Hepatic stellate cell (primary cell): ENCODE measurements around the gene ADCY5.

Source experiments
- DNase-seq: peaks from one replicate; pipeline ENCODE4 v3.0.0; 2011; ENCODE audit warnings: low spot score

ADCY5 gene

GRCh38 chr3:123406598-123406997 lies 42.3 kb downstream of the ADCY5 start:
- no peak for DNase-seq

- no peak for DNase-seq
Observed at GRCh38 chr3:123405936-123406510, 42.9 kb downstream of the ADCY5 start.

GRCh38 chr3:123405021-123405420 lies 43.9 kb downstream of the ADCY5 start:
- no peak for DNase-seq

GRCh38 chr3:123404391-123404790 lies 44.5 kb downstream of the ADCY5 start:
- DNase-seq, result no peak

GRCh38 chr3:123401836-123402530 lies 46.9 kb downstream of the ADCY5 start:
- DNase-seq, result no peak

- DNase-seq, result no peak
Observed at GRCh38 chr3:123400169-123400568, 48.7 kb downstream of the ADCY5 start.

GRCh38 chr3:123399653-123400052 lies 49.2 kb downstream of the ADCY5 start:
- DNase-seq, result no peak

- DNase-seq, result no peak
Observed at GRCh38 chr3:123397921-123398785, 50.7 kb downstream of the ADCY5 start.

- no peak for DNase-seq
Observed at GRCh38 chr3:123397050-123397590, 51.8 kb downstream of the ADCY5 start.

GRCh38 chr3:123396171-123397049 lies 52.5 kb downstream of the ADCY5 start:
- no peak for DNase-seq

- DNase-seq, result no peak
Observed at GRCh38 chr3:123395235-123395634, 53.7 kb downstream of the ADCY5 start.

- no peak for DNase-seq
Observed at GRCh38 chr3:123394391-123395020, 54.4 kb downstream of the ADCY5 start.

- DNase-seq, result no peak
Observed at GRCh38 chr3:123392871-123393620, 55.8 kb downstream of the ADCY5 start.

- no peak for DNase-seq
Observed at GRCh38 chr3:123392368-123392767, 56.5 kb downstream of the ADCY5 start.

GRCh38 chr3:123390865-123391600 lies 57.9 kb downstream of the ADCY5 start:
- DNase-seq, result no peak

- DNase-seq, result no peak
Observed at GRCh38 chr3:123389628-123389918, 59.3 kb downstream of the ADCY5 start.

- no peak for DNase-seq
Observed at GRCh38 chr3:123388811-123389627, 59.9 kb downstream of the ADCY5 start.

GRCh38 chr3:123388042-123388441 lies 60.8 kb downstream of the ADCY5 start:
- DNase-seq, result no peak

- no peak for DNase-seq
Observed at GRCh38 chr3:123387532-123387931, 61.4 kb downstream of the ADCY5 start.
